Testis (tissue), 3 donors: ENCODE results near the gene DLG2. TPM values are rescaled to one million over a fixed set of nuclear protein-coding genes. Genes with fewer than 3 reads are reported as not detected.

Experiments
- DNase-seq: peaks from one replicate; pipeline ENCODE4 v3.0.0-alpha.2; 2019
- H3K27ac ChIP-seq, 2 donors: fragments of 200-600 bp; sonication (generic); one replicate each; pipeline ENCODE4 v1.5.1; 2019
- H3K27me3 ChIP-seq: fragments of 200-600 bp; sonication (generic); one replicate; pipeline ENCODE4 v1.5.1; 2019
- H3K36me3 ChIP-seq: fragments of 200-600 bp; sonication (generic); one replicate; pipeline ENCODE4 v1.5.1; 2017; ENCODE audit warnings: low read depth; ENCODE audit errors: missing control alignments
- H3K4me1 ChIP-seq: fragments of 200-600 bp; sonication (generic); one replicate; pipeline ENCODE4 v1.5.1; 2019
- H3K4me3 ChIP-seq, 2 donors: fragments of 200-600 bp; sonication (generic); one replicate each; pipeline ENCODE4 v1.5.1; 2017 to 2019
- H3K9me3 ChIP-seq: fragments of 200-600 bp; sonication (generic); one replicate; pipeline ENCODE4 v1.5.1; 2017
- CTCF ChIP-seq, 3 experiments: fragments of 450-650 bp in 2 of 3; fragments of 200-600 bp in 1 of 3; sonication (generic) in 1 of 3; IDR thresholded peaks; one replicate each; pipeline ENCODE4 v1.5.1; 2016 to 2019; ENCODE audit warnings: antibody characterized with exemption in 3 of 3, mild to moderate bottlenecking in 2 of 3, moderate library complexity in 1 of 3
- POLR2A ChIP-seq: fragments of 450-650 bp; IDR thresholded peaks from one replicate; pipeline ENCODE4 v1.6.1; 2017; ENCODE audit warnings: antibody characterized with exemption, mild to moderate bottlenecking, moderate library complexity
- WGBS, 2 donors: methylation state at CpG; one replicate each; pipeline ENCODE4 v1.1.5; 2018; 5-methylcytosine and 5-hydroxymethylcytosine counted together
- intact Hi-C: fragments of 100-400 bp; cut with DNase I; formaldehyde crosslinking; loops from one replicate; pipeline ENCODE4 v1.15.1; 2023; ENCODE audit warnings: low total_unique reads
- polyA plus RNA-seq: library from polyadenylated mRNA; stranded (reverse); fragments of 350-450 nt; fragmentation: Illumina TruSeq; extraction: RNeasy Lipid Tissue Mini Kit (QIAGEN cat#74804); gene quantifications from one replicate; pipeline ENCODE4 v1.2.3, GENCODE V29; 2014; ENCODE audit warnings: low read depth, low replicate concordance; ENCODE audit not compliant: insufficient read depth
- total RNA-seq, 2 donors: library from RNA; depleted of rRNA; stranded (reverse); fragments of >200 nt; gene quantifications; one replicate each; pipeline ENCODE4 v1.2.3, GENCODE V29; 2016

DLG2 gene
- total and polyA plus RNA-seq, 3 donors from 2014 or later = 13.8 to 23.0 (median 14.1) TPM

GRCh38 chr11:84430661-84431060, 1196.5 kb downstream of the DLG2 start:
- H3K9me3 ChIP-seq = no peaks in the 10 kb centered on the region
- 89 to 100% methylated on average over 2 of the region's 2 CpGs for WGBS, 2 donors
- DNase-seq = no peak
- no peaks in the 10 kb centered on the region for H3K27me3 ChIP-seq
- TF ChIP-seq POLR2A (no peak), CTCF (IDR thresholded peaks at IDR 0.05) (no peak)
- no peak overlapping the region for H3K27ac ChIP-seq
- no peaks in the 10 kb centered on the region for H3K4me1 ChIP-seq
- no peaks in the 10 kb centered on the region for H3K36me3 ChIP-seq
- no peak overlapping the region for H3K4me3 ChIP-seq
- intact Hi-C loops = no loop called here

GRCh38 chr11:84425673-84426072, 1201.5 kb downstream of the DLG2 start:
- Histone ChIP-seq H3K36me3 (no peaks in the 10 kb centered on the region), H3K27me3 (no peaks in the 10 kb centered on the region), H3K9me3 (no peaks in the 10 kb centered on the region), H3K4me3 (no peak overlapping the region), H3K27ac (no peak overlapping the region), H3K4me1 (no peaks in the 10 kb centered on the region)
- no peak for TF ChIP-seq CTCF (IDR thresholded peaks at IDR 0.05)
- no peak for TF ChIP-seq POLR2A
- intact Hi-C loops = no loop called here
- DNase-seq = no peak

GRCh38 chr11:84420271-84420670, 1206.9 kb downstream of the DLG2 start:
- Histone ChIP-seq H3K27ac (no peak overlapping the region), H3K4me3 (no peak overlapping the region), H3K36me3 (no peaks in the 10 kb centered on the region), H3K27me3 (no peaks in the 10 kb centered on the region), H3K9me3 (no peaks in the 10 kb centered on the region), H3K4me1 (no peaks in the 10 kb centered on the region)
- no peak for DNase-seq
- WGBS, 2 donors = 32 to 49% methylated on average over 4 of the region's 4 CpGs
- TF ChIP-seq POLR2A = no peak
- TF ChIP-seq CTCF (IDR thresholded peaks at IDR 0.05) = no peak
- intact Hi-C loops = no loop called here

- Histone ChIP-seq H3K4me1 (no peaks in the 10 kb centered on the region), H3K27ac (no peak overlapping the region), H3K4me3 (no peak overlapping the region), H3K36me3 (no peaks in the 10 kb centered on the region), H3K27me3 (no peaks in the 10 kb centered on the region), H3K9me3 (no peaks in the 10 kb centered on the region)
- TF ChIP-seq CTCF (IDR thresholded peaks at IDR 0.05) (no peak), POLR2A (no peak)
- WGBS, 2 donors = 17 to 27% methylated on average over 3 of the region's 3 CpGs
- no peak for DNase-seq
- intact Hi-C loops = no loop called here
These were observed 1207.5 kb downstream of the DLG2 start for GRCh38 chr11:84419616-84420015.

- Histone ChIP-seq H3K4me1 (no peaks in the 10 kb centered on the region), H3K36me3 (no peaks in the 10 kb centered on the region), H3K27ac (no peak overlapping the region), H3K4me3 (no peak overlapping the region), H3K9me3 (no peaks in the 10 kb centered on the region), H3K27me3 (no peaks in the 10 kb centered on the region)
- intact Hi-C loops = no loop called here
- no peak for TF ChIP-seq POLR2A
- TF ChIP-seq CTCF (IDR thresholded peaks at IDR 0.05) = no peak
- no peak for DNase-seq
- 30 to 32% methylated on average over 1 of the region's 1 CpG for WGBS, 2 donors
These were observed 1212.2 kb downstream of the DLG2 start for GRCh38 chr11:84414920-84415319.
